Measurements from ENCODE around the gene THAP12. TPM values are rescaled to one million over a fixed set of nuclear protein-coding genes. Genes with fewer than 3 reads are reported as not detected.

Gene THAP12
- total and polyA plus RNA-seq, 2 donors (not counting 3 experiments of a cell fraction or from before 2014, with no cell fraction given): 12.2 to 36.7 TPM

DNA sequence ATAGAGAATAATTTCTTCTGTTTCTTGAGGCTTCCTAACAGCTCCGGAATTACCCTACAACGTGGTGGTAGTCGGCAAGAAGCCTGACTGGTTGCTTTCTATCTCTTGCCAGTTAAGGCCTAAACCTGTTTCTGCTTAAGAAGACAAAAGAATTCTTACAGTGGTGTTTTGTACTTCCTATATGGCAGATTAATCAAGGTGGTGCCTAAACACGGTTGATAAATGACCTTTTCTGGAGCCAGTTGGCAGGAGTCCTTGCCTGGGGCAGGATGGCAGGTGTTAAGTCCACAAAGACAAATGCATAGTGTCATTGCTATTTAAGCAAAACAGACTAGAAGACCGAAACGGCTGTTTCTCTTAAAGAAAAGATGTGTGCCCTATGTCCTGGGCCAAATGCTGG, 10.1 kb upstream of the THAP12 start:
- DNase-seq (ENCODE audit: low read depth, low spot score) (no peak), FAIRE-seq (no peak)
- Histone ChIP-seq H4K20me1 (replicated peaks; ENCODE audit: control insufficient read depth, extremely low read depth, insufficient read depth, low read length) (no peaks in the 10 kb centered on the region), H3K36me3 (ENCODE audit: control insufficient read depth in 2 of 2, extremely low read depth in 1 of 2, insufficient read depth in 2 of 2, low read length in 2 of 2) (no peaks in the 10 kb centered on the region), H3K79me2 (ENCODE audit: control insufficient read depth, insufficient read depth, low read length) (no peaks in the 10 kb centered on the region), H3K9me1 (replicated peaks; ENCODE audit: control insufficient read depth, extremely low read depth, insufficient read depth, low read length) (no peaks in the 10 kb centered on the region), H3K4me1 (ENCODE audit: control insufficient read depth, extremely low read depth, insufficient read depth, low read length) (no peaks in the 10 kb centered on the region), H3K9me3 (replicated peaks; ENCODE audit: control insufficient read depth, insufficient read depth, low read length) (no peaks in the 10 kb centered on the region), H3K27me3 (ENCODE audit: control insufficient read depth in 2 of 2, insufficient read depth in 2 of 2, low read length in 2 of 2) (peaks cover 0 to 3% of the 10 kb centered on the region in 2 experiments), H3K4me3 (replicated peaks in 1 of 3; ENCODE audit: insufficient read depth in 1 of 3, low read depth in 1 of 3, low read length in 3 of 3) (no peak overlapping the region), H2AFZ (ENCODE audit: low read depth, low read length) (no peak overlapping the region), H3K4me2 (ENCODE audit: insufficient read depth, low read length) (no peak overlapping the region), H3K27ac (ENCODE audit: insufficient read depth, low read depth, low read length) (no peak overlapping the region), H3K9ac (replicated peaks; ENCODE audit: extremely low read depth, insufficient read depth, low read length) (no peak overlapping the region)
- TF ChIP-seq POLR2AphosphoS5 (IDR thresholded peaks at IDR 0.05; ENCODE audit: insufficient read depth, low read depth, low read length) (no peak), GATA2 (IDR thresholded peaks at IDR 0.05; ENCODE audit: insufficient read depth, insufficient read length, low read depth, low read length) (no peak), MYC (IDR thresholded peaks at IDR 0.05; ENCODE audit: low read depth, low read length) (no peak), EZH2 (IDR thresholded peaks at IDR 0.05; ENCODE audit: borderline replicate concordance, low read depth, low read length, severe bottlenecking) (no peak), FOS (IDR thresholded peaks at IDR 0.05; ENCODE audit: borderline replicate concordance, insufficient read depth, low read length) (no peak), POLR2A (IDR thresholded peaks at IDR 0.05; ENCODE audit: low read depth, low read length) (no peak), JUN (IDR thresholded peaks at IDR 0.05; ENCODE audit: borderline replicate concordance, insufficient read depth, insufficient read length, low read depth) (no peak)
- TF ChIP-seq, protein P1, sequence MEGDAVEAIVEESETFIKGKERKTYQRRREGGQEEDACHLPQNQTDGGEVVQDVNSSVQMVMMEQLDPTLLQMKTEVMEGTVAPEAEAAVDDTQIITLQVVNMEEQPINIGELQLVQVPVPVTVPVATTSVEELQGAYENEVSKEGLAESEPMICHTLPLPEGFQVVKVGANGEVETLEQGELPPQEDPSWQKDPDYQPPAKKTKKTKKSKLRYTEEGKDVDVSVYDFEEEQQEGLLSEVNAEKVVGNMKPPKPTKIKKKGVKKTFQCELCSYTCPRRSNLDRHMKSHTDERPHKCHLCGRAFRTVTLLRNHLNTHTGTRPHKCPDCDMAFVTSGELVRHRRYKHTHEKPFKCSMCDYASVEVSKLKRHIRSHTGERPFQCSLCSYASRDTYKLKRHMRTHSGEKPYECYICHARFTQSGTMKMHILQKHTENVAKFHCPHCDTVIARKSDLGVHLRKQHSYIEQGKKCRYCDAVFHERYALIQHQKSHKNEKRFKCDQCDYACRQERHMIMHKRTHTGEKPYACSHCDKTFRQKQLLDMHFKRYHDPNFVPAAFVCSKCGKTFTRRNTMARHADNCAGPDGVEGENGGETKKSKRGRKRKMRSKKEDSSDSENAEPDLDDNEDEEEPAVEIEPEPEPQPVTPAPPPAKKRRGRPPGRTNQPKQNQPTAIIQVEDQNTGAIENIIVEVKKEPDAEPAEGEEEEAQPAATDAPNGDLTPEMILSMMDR (IDR thresholded peaks at IDR 0.05; ENCODE audit: extremely low read depth in 1 of 2, insufficient read depth in 1 of 2, low read depth in 1 of 2, low read length in 2 of 2): no peak
- TF ChIP-seq, protein P2, sequence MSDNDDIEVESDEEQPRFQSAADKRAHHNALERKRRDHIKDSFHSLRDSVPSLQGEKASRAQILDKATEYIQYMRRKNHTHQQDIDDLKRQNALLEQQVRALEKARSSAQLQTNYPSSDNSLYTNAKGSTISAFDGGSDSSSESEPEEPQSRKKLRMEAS (IDR thresholded peaks at IDR 0.05; ENCODE audit: insufficient read depth, insufficient read length): no peak
- ChIA-PET POLR2A (no interaction called here), CTCF (no interaction called here)
- intact Hi-C loops (cut with micrococcal nuclease) (no loop called here), dilution Hi-C loops (cut with MboI; ENCODE audit: extremely low pct_ligation_motif_present, low sequenced_read_pairs) (no loop called here)
- no TSS peak for BruUV-seq (replicated peaks)

All from endothelial cell of umbilical vein (primary cell).